HFFc6 (cell line): ENCODE data around the gene RPL21. TPM values are rescaled to one million over a fixed set of nuclear protein-coding genes. Genes with fewer than 3 reads are reported as not detected.

ENCODE experiments used
- DNase-seq: peaks from one replicate; pipeline ENCODE4 v3.0.0-alpha.2; 2018
- H3K27ac Mint-ChIP-seq: 2 replicates; pipeline ENCODE4 v1.8.0; 2020; ENCODE audit warnings: mild to moderate bottlenecking, mixed read lengths
- H3K27me3 Mint-ChIP-seq: 2 replicates; pipeline ENCODE4 v1.8.0; 2021; ENCODE audit warnings: mild to moderate bottlenecking, moderate library complexity, mixed read lengths; ENCODE audit not compliant: insufficient read depth
- H3K36me3 Mint-ChIP-seq: 2 replicates; pipeline ENCODE4 v1.8.0; 2021; ENCODE audit warnings: low read depth, mixed read lengths
- H3K4me1 Mint-ChIP-seq: 2 replicates; pipeline ENCODE4 v1.8.0; 2020; ENCODE audit warnings: low read depth, mixed read lengths
- H3K4me3 Mint-ChIP-seq: 2 replicates; pipeline ENCODE4 v1.8.0; 2020; ENCODE audit warnings: mild to moderate bottlenecking, moderate library complexity, mixed read lengths
- H3K9me3 Mint-ChIP-seq: 2 replicates; pipeline ENCODE4 v1.8.0; 2020; ENCODE audit warnings: mild to moderate bottlenecking, mixed read lengths
- CTCF ChIP-seq: fragments of 200-600 bp; sonication (generic); IDR thresholded peaks from 2 replicates; pipeline ENCODE4 v1.5.0; 2021; ENCODE audit warnings: antibody characterized with exemption, mild to moderate bottlenecking
- total RNA-seq, 6 experiments: library from RNA; stranded (reverse); fragmentation: NEBNext Ultra II Directional; extraction: Animal tissue kit (Norgen Biotek cat#: 25700); gene quantifications; 2 replicates in 1 of 6; 3 replicates in 5 of 6; pipeline ENCODE4 v1.2.3, GENCODE V29; 2021

The RPL21 gene
- total RNA-seq, 6 experiments from 2014 or later = 752 to 1,001 (median 859) TPM

GRCh38 chr13:27264648-27265047 is 13.3 kb downstream of the RPL21 start:
- Mint-ChIP-seq H3K27me3 (peaks cover 2% of the 10 kb centered on the region), H3K4me3 (peak overlapping the region; percentile 70; the same call in 1 of the 2 replicates), H3K4me1 (peaks cover 51% of the 10 kb centered on the region), H3K36me3 (peaks cover 12% of the 10 kb centered on the region), H3K9me3 (no peaks in the 10 kb centered on the region), H3K27ac (peak overlapping the region; percentile 97)
- DNase-seq = no peak
- TF ChIP-seq CTCF = no peak

GRCh38 chr13:27266917-27267316 is 15.6 kb downstream of the RPL21 start:
- Mint-ChIP-seq H3K4me1 (peaks cover 44% of the 10 kb centered on the region), H3K36me3 (peaks cover 12% of the 10 kb centered on the region), H3K9me3 (no peaks in the 10 kb centered on the region), H3K4me3 (no peak overlapping the region), H3K27me3 (peaks cover 2% of the 10 kb centered on the region), H3K27ac (no peak overlapping the region)
- no peak for TF ChIP-seq CTCF
- no peak for DNase-seq

- TF ChIP-seq CTCF = no peak
- no peak overlapping the region for H3K27ac Mint-ChIP-seq
- H3K9me3 Mint-ChIP-seq = no peaks in the 10 kb centered on the region
- peaks cover 10% of the 10 kb centered on the region for H3K36me3 Mint-ChIP-seq
- no peak overlapping the region for H3K4me3 Mint-ChIP-seq
- peaks cover 2% of the 10 kb centered on the region for H3K27me3 Mint-ChIP-seq
- no peak for DNase-seq
- H3K4me1 Mint-ChIP-seq = peaks cover 48% of the 10 kb centered on the region
These were observed 16.2 kb downstream of the RPL21 start for GRCh38 chr13:27267596-27267995.

- no peaks in the 10 kb centered on the region for H3K9me3 Mint-ChIP-seq
- no peak for TF ChIP-seq CTCF
- H3K4me1 Mint-ChIP-seq = peaks cover 45% of the 10 kb centered on the region
- no peak overlapping the region for H3K4me3 Mint-ChIP-seq
- DNase-seq = no peak
- H3K27me3 Mint-ChIP-seq = peaks cover 3% of the 10 kb centered on the region; the same call in 1 of the 2 replicates
- H3K36me3 Mint-ChIP-seq = peaks cover 7% of the 10 kb centered on the region
- no peak overlapping the region for H3K27ac Mint-ChIP-seq
These were observed 17.8 kb downstream of the RPL21 start for GRCh38 chr13:27269114-27269665.

GRCh38 chr13:27270594-27271520 is 19.5 kb downstream of the RPL21 start, which contains the start of gene RASL11A:
Gene RASL11A (plus strand): TSS chr13:27270830. CDS start chr13:27270945, 115 bp downstream.
- DNase-seq = peak; percentile 75
- H3K27me3 Mint-ChIP-seq = peaks cover 7% of the 10 kb centered on the region
- no peaks in the 10 kb centered on the region for H3K9me3 Mint-ChIP-seq
- peak within 1 kb of the TSS; percentile 89 for H3K4me3 Mint-ChIP-seq
- peak within 1 kb of the TSS; percentile 73 for H3K27ac Mint-ChIP-seq
- peaks cover 42% of the 10 kb centered on the region for H3K4me1 Mint-ChIP-seq
- no peaks in the 10 kb centered on the region for H3K36me3 Mint-ChIP-seq
- peak; percentile 98 for TF ChIP-seq CTCF
